HCEC 1CT (cell line): Measurements from ENCODE around the gene IFT25.
"Not testable (repeated sequence)": the region's sequence is repeated elsewhere in the genome, so short reads cannot be mapped to it uniquely, and the experiment has no call there.

Experiments
- DNase-seq: peaks from one replicate; pipeline ENCODE4 v3.0.0-alpha.2; 2017

IFT25 gene

GRCh38 chr1:53881853-53882252 is 63.6 kb downstream of the IFT25 start:
- DNase-seq: not testable (repeated sequence)

- DNase-seq: peak; percentile 61
These were observed 66.9 kb downstream of the IFT25 start for GRCh38 chr1:53878492-53879105.

GRCh38 chr1:53875150-53875549 is 70.3 kb downstream of the IFT25 start:
- DNase-seq: not testable (repeated sequence)

GRCh38 chr1:53871773-53872484 is 73.6 kb downstream of the IFT25 start:
- DNase-seq: no peak
